Right lobe of liver (tissue), 6 donors: ENCODE measurements around the gene PLCXD3. TPM values are rescaled to one million over a fixed set of nuclear protein-coding genes. Genes with fewer than 3 reads are reported as not detected.
"Not testable (repeated sequence)": the region's sequence is repeated elsewhere in the genome, so short reads cannot be mapped to it uniquely, and the experiment has no call there.

ENCODE experiments used
- ATAC-seq, 4 donors: fragments of 200-7000 bp; cut with Tn5 transposase; one replicate each; pipeline ENCODE4 v1.9.1; 2020; ENCODE audit warnings: mild to moderate bottlenecking in 4 of 4, moderate library complexity in 4 of 4
- DNase-seq, 3 donors: peaks; one replicate each; pipeline ENCODE4 v3.0.0-alpha.2; 2020
- H3K27ac ChIP-seq, 3 donors: fragments of 200-600 bp; one replicate each; pipeline ENCODE4 v1.8.0; 2022
- H3K27me3 ChIP-seq, 2 donors: fragments of 200-600 bp; one replicate each; pipeline ENCODE4 v1.8.0; 2022
- H3K36me3 ChIP-seq, 4 donors: fragments of 200-600 bp; sonication (generic) in 1 of 4; one replicate each; pipeline versions ENCODE4 v1.5.1 to v1.8.0; 2017 to 2022; ENCODE audit warnings: control low read depth in 1 of 4
- H3K4me1 ChIP-seq, 4 donors: fragments of 200-600 bp; sonication (generic) in 1 of 4; one replicate each; pipeline versions ENCODE4 v1.5.1 to v1.8.0; 2017 to 2022; ENCODE audit warnings: control low read depth in 1 of 4
- H3K4me3 ChIP-seq, 3 donors: fragments of 200-600 bp; one replicate each; pipeline ENCODE4 v1.8.0; 2022
- H3K9me3 ChIP-seq, 4 donors: fragments of 200-600 bp; sonication (generic) in 1 of 4; one replicate each; pipeline versions ENCODE4 v1.5.1 to v1.8.0; 2017 to 2022; ENCODE audit warnings: control low read depth in 1 of 4
- POLR2A ChIP-seq: fragments of 450-650 bp; IDR thresholded peaks from one replicate; pipeline ENCODE4 v1.6.1; 2017; ENCODE audit warnings: antibody characterized with exemption, mild to moderate bottlenecking
- WGBS: methylation state at CpG from one replicate; pipeline ENCODE4 v1.1.6; 2018; ENCODE audit warnings: low coverage, low lambda C conversion rate; ENCODE audit not compliant: insufficient coverage; ENCODE audit errors: missing lambda C conversion rate; 5-methylcytosine and 5-hydroxymethylcytosine counted together
- intact Hi-C, 2 donors: fragments of 100-400 bp; cut with DNase I; formaldehyde crosslinking; loops; one replicate each; pipeline versions ENCODE4 v1.11.2 to v1.14.1; 2022
- total RNA-seq, 6 experiments: library from RNA; depleted of rRNA in 2 of 6; stranded (reverse); fragments of >200 nt in 2 of 6; fragmentation: NEBNext Ultra II Directional in 3 of 6; extraction: Animal tissue kit (Norgen Biotek cat#: 25700) in 3 of 6; gene quantifications; one replicate each; pipeline versions ENCODE4 v1.1.0 to v1.2.4, GENCODE V29; 2016 to 2023
- TF ChIP-seq, protein P1 (sequence below), 4 donors: fragments of 200-600 bp in 3 of 4; fragments of 450-650 bp in 1 of 4; IDR thresholded peaks; one replicate each; pipeline versions ENCODE4 v1.5.1 to v1.8.0; 2016 to 2022; ENCODE audit warnings: antibody characterized with exemption in 4 of 4, mild to moderate bottlenecking in 2 of 4
- donor health status: DM: no; HTN: yes; CAD: no.
- donor health status: DM: no; HTN: no; CAD: no.
- donor health status: DM: no; HTN: no; CAD: no.
- donor health status: DM: no; HTN: yes; CAD: no.
- donor health status: DM: no; HTN: yes; CAD: no.

PLCXD3 gene
- total RNA-seq, 6 experiments from 2014 or later: 0.27 to 3.5 (median 1.1) TPM

DNA sequence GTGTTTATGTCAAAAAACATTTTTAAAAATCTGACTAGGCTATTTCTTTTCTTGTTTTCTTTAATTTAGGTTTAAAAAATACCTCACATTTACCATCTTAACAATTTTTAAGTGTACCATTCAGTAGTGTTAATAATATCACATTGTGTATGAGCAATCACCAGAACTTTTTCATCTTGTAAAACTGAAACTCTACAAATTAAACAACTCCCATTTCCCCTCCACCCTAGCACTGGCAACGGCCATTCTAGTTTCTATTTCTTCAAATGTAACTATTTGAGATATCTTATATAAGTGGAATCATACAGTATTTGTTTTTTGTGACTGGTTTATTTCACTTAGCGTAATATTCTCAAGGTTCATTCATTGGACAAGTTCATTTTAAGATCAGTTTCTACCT lies 27.7 kb downstream of the PLCXD3 start:
- no peak overlapping the region for H3K4me3 ChIP-seq
- 60% methylated on average over 2 of the region's 2 CpGs for WGBS
- DNase-seq (no peak), ATAC-seq (no peak)
- no peak overlapping the region for H3K27ac ChIP-seq
- TF ChIP-seq POLR2A: no peak
- TF ChIP-seq, protein P1, sequence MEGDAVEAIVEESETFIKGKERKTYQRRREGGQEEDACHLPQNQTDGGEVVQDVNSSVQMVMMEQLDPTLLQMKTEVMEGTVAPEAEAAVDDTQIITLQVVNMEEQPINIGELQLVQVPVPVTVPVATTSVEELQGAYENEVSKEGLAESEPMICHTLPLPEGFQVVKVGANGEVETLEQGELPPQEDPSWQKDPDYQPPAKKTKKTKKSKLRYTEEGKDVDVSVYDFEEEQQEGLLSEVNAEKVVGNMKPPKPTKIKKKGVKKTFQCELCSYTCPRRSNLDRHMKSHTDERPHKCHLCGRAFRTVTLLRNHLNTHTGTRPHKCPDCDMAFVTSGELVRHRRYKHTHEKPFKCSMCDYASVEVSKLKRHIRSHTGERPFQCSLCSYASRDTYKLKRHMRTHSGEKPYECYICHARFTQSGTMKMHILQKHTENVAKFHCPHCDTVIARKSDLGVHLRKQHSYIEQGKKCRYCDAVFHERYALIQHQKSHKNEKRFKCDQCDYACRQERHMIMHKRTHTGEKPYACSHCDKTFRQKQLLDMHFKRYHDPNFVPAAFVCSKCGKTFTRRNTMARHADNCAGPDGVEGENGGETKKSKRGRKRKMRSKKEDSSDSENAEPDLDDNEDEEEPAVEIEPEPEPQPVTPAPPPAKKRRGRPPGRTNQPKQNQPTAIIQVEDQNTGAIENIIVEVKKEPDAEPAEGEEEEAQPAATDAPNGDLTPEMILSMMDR (IDR thresholded peaks at IDR 0.05): no peak
- no peaks in the 10 kb centered on the region for H3K36me3 ChIP-seq
- no peaks in the 10 kb centered on the region for H3K4me1 ChIP-seq
- no peaks in the 10 kb centered on the region for H3K9me3 ChIP-seq
- no peaks in the 10 kb centered on the region for H3K27me3 ChIP-seq
- intact Hi-C loops: no loop called here

DNA sequence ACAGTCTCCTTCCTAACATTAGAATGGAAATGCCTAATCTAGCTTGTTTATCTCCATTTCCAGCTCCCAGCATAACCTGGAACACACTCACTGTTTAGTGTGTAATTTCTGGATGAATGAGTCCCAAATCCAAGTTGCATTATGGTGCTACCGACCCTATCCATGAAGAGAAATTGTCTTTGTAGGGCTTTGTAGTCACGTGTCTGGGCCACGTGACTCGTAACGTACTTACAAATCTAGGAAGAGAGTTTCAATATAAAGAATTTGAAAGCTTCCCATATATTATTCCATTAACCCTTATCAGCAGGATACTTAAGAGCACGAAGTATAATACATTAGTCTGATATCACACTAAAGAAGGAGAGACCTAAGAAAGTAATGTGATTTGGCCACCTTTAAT lies 28.2 kb downstream of the PLCXD3 start:
- TF ChIP-seq, protein P1 (IDR thresholded peaks at IDR 0.05): no peak
- TF ChIP-seq POLR2A: no peak
- WGBS: 72% methylated on average over 6 of the region's 6 CpGs
- intact Hi-C loops: no loop called here
- no peaks in the 10 kb centered on the region for H3K27me3 ChIP-seq
- H3K27ac ChIP-seq: no peak overlapping the region
- no peak overlapping the region for H3K4me3 ChIP-seq
- DNase-seq (no peak), ATAC-seq (no peak)
- H3K4me1 ChIP-seq: no peaks in the 10 kb centered on the region
- no peaks in the 10 kb centered on the region for H3K36me3 ChIP-seq
- no peaks in the 10 kb centered on the region for H3K9me3 ChIP-seq

DNA sequence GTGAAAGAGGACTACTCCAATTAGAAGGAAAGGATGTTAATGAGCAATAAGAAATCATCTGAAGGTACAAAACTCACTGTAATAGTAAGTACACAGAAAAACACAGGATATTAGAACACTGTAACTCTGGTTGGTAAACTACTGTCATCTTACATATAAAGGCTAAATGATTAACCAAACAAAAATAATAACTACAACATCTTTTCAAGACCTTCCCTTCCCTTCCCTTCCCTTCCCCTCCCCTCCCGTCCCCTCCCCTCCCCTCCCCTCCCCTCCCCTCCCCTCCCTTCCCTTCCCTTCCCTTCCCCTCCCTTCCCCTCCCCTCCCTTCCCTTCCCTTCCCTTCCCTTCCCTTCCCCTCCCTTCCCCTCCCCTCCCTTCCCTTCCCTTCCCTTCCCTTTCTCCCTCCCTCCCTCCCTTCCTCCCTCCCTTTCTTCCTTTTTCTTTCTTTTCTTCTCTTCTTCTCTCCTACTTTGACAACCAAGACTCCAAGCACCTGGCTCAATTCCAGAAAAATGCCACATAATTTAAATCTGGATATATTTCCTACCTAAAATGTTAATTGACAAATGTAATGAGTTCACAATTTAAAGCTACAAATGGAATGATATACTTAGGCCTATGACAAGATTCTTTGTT lies 38.7 kb downstream of the PLCXD3 start:
- intact Hi-C loops, H3K36me3 ChIP-seq, H3K27ac ChIP-seq, H3K9me3 ChIP-seq, H3K4me1 ChIP-seq, H3K4me3 ChIP-seq, ATAC-seq, DNase-seq, H3K27me3 ChIP-seq: not testable (repeated sequence)
- no CpG with 5 or more reads among the region's 1 CpG for WGBS

DNA sequence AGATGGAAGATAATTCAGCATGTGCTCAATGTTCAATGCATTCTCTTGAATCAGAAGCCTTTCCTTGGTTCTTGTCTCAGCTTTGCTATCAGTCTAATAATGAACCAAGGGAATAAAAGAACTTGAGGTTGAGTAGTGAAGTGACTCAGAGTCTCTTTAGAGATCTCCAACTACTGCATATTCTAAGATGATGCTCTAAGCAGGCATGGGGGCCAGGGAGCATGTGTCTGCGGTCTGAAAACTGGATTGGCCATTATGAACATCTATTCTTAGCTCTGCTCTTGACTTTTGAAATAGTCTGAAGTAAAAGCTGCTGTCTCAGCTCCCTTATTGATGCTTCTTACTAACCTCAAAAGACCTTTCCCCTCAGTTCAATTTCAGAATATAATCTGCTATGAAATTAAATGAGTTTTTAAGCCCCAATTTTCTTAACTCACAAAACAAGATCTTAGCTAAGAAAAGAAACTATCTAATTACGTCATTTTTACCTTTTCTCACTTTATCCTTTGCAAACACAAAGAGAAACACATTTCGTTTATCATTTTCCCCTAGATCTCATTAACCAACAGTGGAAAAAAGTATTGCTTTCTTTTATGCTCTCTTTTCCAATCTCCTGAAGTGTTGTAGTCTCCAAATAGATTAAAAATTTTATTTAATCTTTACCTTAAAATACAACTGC lies 44.8 kb downstream of the PLCXD3 start:
- intact Hi-C loops: no loop called here
- no peak for ATAC-seq
- 72% methylated on average over 3 of the region's 3 CpGs for WGBS
- TF ChIP-seq, protein P1 (IDR thresholded peaks at IDR 0.05): no peak
- no peak for DNase-seq
- Histone ChIP-seq H3K9me3 (no peaks in the 10 kb centered on the region), H3K4me1 (no peaks in the 10 kb centered on the region), H3K27ac (no peak overlapping the region), H3K27me3 (no peaks in the 10 kb centered on the region), H3K4me3 (no peak overlapping the region), H3K36me3 (no peaks in the 10 kb centered on the region)

DNA sequence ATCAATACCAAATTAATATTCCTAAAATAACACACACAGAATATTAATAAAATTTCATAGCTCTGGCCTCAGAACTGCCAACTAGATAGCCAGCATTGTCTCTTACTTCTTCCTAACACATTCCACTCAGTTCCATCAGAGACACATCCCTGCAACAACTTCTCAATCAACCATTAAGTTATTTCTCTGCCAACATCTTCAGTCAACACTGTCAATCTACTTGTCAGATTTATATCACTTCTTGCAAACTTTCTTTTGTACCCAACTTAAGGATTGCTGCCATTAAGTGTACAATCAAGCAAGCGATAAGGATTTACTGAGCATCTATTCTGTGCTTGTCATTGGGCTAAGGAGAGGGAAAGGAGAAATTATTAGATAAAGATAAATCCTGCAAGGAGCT lies 50.8 kb downstream of the PLCXD3 start:
- WGBS: 86% methylated on average over 1 of the region's 1 CpG
- Histone ChIP-seq H3K4me1 (no peaks in the 10 kb centered on the region), H3K27me3 (no peaks in the 10 kb centered on the region), H3K4me3 (no peak overlapping the region), H3K36me3 (no peaks in the 10 kb centered on the region), H3K9me3 (no peaks in the 10 kb centered on the region), H3K27ac (no peak overlapping the region)
- no peak for DNase-seq
- TF ChIP-seq, protein P1 (IDR thresholded peaks at IDR 0.05): no peak
- TF ChIP-seq POLR2A: no peak
- ATAC-seq: no peak
- intact Hi-C loops: no loop called here
